Left ventricle myocardium inferior (tissue), 1 donor: Measurements from ENCODE around the gene FBXL16. TPM values are rescaled to one million over a fixed set of nuclear protein-coding genes. Genes with fewer than 3 reads are reported as not detected.
A peak's percentile ranks its signal among the peaks of the same experiment; 100 is the strongest.

Source experiments
- DNase-seq: peaks from one replicate; pipeline ENCODE4 v3.0.0-alpha.2; 2020
- H3K27ac ChIP-seq: fragments of 200-600 bp; replicated peaks from 2 replicates; pipeline ENCODE4 v1.8.0; 2021
- H3K27me3 ChIP-seq: fragments of 200-600 bp; 2 replicates; pipeline ENCODE4 v1.8.0; 2021; ENCODE audit warnings: low read depth
- H3K36me3 ChIP-seq: fragments of 200-600 bp; 2 replicates; pipeline ENCODE4 v1.8.0; 2021
- H3K4me1 ChIP-seq: fragments of 200-600 bp; 2 replicates; pipeline ENCODE4 v1.8.0; 2021
- H3K4me3 ChIP-seq: fragments of 200-600 bp; 2 replicates; pipeline ENCODE4 v1.8.0; 2021; ENCODE audit warnings: mild to moderate bottlenecking, moderate library complexity
- H3K9me3 ChIP-seq: fragments of 200-600 bp; replicated peaks from 2 replicates; pipeline ENCODE4 v1.8.0; 2021
- intact Hi-C: fragments of 100-400 bp; cut with micrococcal nuclease; formaldehyde crosslinking; loops from one replicate; pipeline ENCODE4 v1.11.0; 2022
- total RNA-seq: library from RNA; stranded (reverse); fragmentation: NEBNext Ultra II Directional; extraction: Animal tissue kit (Norgen Biotek cat#: 25700); gene quantifications from one replicate; pipeline ENCODE4 v1.2.1, GENCODE V29; 2021
- TF ChIP-seq, protein P1 (sequence below): fragments of 200-600 bp; IDR thresholded peaks from 2 replicates; pipeline ENCODE4 v1.8.0; 2021; ENCODE audit warnings: antibody characterized with exemption, mild to moderate bottlenecking, borderline replicate concordance
- donor health status: DM: no; HTN: yes; CAD: no; lungs with severe emphysema.

FBXL16 gene
- total RNA-seq, 1 donor from 2014 or later = 0.08 TPM

DNA sequence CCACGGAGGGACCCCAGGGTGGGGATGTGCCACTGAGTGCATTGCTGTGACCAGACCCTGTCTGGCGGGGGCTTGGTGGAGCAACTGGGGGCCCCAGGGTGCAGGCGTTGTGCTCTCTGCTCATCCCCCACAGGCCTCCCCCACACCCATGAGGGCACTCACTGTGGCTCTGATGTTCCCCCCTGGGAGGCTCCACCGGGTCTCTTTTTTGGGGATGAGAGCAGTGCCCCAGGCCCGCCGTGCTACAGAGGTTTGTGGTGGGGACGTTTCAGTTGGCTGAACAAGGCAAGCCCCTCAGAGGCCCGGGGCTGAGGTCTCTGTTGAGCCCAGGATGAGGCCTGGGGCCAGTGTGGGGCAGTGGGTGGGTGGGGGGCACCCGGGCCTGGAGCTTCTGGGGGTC lies 18.1 kb upstream of the FBXL16 start:
- H3K36me3 ChIP-seq = no peaks in the 10 kb centered on the region
- peaks cover 26% of the 10 kb centered on the region for H3K27me3 ChIP-seq
- peaks cover 59% of the 10 kb centered on the region for H3K4me1 ChIP-seq
- no peak overlapping the region for H3K27ac ChIP-seq
- TF ChIP-seq, protein P1, sequence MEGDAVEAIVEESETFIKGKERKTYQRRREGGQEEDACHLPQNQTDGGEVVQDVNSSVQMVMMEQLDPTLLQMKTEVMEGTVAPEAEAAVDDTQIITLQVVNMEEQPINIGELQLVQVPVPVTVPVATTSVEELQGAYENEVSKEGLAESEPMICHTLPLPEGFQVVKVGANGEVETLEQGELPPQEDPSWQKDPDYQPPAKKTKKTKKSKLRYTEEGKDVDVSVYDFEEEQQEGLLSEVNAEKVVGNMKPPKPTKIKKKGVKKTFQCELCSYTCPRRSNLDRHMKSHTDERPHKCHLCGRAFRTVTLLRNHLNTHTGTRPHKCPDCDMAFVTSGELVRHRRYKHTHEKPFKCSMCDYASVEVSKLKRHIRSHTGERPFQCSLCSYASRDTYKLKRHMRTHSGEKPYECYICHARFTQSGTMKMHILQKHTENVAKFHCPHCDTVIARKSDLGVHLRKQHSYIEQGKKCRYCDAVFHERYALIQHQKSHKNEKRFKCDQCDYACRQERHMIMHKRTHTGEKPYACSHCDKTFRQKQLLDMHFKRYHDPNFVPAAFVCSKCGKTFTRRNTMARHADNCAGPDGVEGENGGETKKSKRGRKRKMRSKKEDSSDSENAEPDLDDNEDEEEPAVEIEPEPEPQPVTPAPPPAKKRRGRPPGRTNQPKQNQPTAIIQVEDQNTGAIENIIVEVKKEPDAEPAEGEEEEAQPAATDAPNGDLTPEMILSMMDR = no peak
- H3K9me3 ChIP-seq = no peaks in the 10 kb centered on the region
- DNase-seq = no peak
- H3K4me3 ChIP-seq = no peak overlapping the region
- intact Hi-C loops = no loop called here

DNA sequence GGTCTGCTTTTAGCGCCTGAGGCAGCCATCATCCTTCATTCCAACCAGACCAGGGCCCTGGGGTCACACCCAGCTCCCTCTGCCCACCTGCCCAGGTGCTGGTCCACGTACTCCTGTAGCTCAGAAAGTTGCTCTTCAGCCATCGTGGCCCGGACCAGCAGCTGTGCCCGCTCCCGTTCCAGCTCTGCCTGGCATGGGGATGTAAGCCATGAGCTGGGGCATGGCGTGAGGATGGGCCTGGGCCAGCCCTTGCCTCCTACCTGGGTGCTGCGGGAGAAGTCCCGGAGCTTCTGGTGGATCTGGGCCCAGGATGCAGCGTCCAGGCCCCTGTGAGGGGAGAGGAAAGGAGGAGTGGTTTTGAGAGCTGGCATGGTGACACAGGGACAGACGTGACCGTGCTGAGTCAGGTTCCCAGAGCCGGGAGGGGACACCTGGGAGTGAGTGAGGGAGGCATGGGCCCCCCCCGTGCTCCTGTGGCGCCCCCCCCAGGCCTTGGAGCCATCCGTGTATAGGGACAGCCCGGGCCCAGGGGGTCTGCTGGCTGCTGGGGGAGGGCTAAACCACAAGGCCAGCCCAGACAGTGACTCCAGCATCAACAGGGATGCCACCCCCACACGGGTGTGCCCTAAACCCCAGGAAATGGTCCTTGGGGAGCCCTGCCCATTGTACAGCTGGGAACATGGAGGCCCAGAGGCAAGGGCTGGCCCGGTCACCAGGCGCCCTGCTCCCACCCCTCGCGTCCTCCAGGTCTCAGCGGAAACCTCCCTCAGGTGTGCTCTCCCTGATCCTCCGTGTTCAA lies 17.4 kb upstream of the FBXL16 start:
- Histone ChIP-seq H3K36me3 (no peaks in the 10 kb centered on the region), H3K4me1 (peaks cover 54% of the 10 kb centered on the region), H3K9me3 (no peaks in the 10 kb centered on the region), H3K4me3 (no peak overlapping the region), H3K27ac (no peak overlapping the region), H3K27me3 (peaks cover 20% of the 10 kb centered on the region)
- no peak for DNase-seq
- TF ChIP-seq, protein P1 = no peak
- intact Hi-C loops = no loop called here

DNA sequence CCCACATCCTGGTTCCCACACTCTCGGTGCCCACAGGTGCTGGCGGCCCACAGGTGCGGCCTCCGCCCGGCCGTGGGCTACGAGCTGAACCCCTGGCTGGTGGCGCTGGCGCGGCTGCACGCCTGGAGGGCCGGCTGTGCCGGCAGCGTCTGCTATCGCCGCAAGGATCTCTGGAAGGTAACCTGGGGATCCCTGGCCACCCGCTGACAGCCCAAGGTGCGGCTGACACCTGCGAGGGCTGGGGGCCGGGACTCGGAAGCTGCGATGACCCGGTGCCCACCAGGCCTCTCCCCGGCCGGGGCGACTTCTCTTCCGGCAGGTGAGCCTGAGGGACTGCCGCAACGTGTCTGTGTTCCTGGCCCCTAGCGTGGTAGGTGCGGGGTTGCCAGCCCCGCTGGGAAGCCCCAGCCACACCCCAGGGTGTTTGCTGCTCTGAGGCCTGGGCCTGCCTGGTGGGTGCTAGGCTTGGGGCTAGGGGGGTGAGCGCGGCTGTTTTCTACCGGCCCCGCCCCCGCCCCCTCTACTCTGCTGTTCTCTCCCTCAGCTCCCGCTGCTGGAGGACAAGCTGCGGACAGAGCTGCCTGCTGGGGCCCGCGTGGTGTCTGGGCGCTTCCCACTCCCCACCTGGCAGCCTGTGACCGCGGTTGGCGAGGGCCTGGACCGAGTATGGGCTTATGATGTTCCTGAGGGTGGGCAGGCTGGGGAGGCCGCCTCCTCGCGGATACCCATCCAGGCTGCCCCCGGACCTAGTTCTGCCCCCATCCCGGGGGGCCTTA lies 16.4 kb upstream of the FBXL16 start:
- intact Hi-C loops = no loop called here

DNA sequence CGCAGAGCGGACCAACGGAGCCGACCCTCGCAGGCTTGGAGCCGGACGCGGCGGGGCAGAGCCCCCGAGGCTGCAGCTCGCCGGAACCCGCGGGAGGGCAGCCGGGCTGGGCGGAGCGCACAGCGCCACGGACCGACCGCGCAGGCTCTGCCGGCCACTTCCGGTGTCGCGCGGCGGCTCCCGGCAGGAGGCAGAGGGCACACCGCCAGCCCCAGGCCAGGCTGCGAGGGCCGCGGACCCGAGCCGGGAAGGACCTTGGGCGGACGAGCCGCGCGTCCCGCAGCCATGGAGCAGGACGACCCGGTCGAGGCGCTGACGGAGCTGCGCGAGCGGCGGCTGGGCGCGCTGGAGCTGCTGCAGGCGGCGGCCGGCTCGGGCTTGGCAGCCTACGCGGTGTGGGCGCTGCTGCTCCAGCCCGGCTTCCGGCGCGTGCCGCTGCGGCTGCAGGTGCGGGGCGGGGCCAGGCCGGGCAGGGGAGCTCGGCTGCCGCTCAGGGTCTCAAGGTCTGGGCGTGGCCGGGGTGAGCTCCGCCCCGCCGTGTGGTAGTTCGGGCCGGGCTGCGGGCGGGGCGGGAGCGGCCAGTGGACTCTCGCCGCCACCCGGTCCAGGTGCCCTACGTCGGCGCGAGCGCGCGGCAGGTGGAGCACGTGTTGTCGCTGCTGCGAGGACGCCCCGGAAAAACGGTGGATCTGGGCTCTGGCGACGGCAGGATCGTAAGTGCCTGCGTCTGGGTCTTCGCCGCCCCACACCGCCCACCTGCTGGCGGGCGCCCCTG lies 15.6 kb upstream of the FBXL16 start, which contains the start of gene ANTKMT:
Gene ANTKMT (plus strand): TSS at position 157 of the 775 bp plus-strand sequence. CDS start 129 bp downstream, at position 286.
- DNase-seq = peak; percentile 78
- Histone ChIP-seq H3K4me3 (peak within 1 kb of the TSS; percentile 96), H3K9me3 (no peaks in the 10 kb centered on the region), H3K36me3 (no peaks in the 10 kb centered on the region), H3K4me1 (peaks cover 49% of the 10 kb centered on the region), H3K27ac (peak within 1 kb of the TSS; percentile 97), H3K27me3 (peaks cover 4% of the 10 kb centered on the region)
- intact Hi-C loops = no loop called here
- TF ChIP-seq, protein P1 = no peak

More for the DNA sequence above, 16.4 kb upstream of the FBXL16 start:
- TF ChIP-seq, protein P1 = no peak
- no peaks in the 10 kb centered on the region for H3K9me3 ChIP-seq
- peaks cover 47% of the 10 kb centered on the region for H3K4me1 ChIP-seq
- no peak for DNase-seq
- H3K36me3 ChIP-seq = no peaks in the 10 kb centered on the region
- H3K4me3 ChIP-seq = peak overlapping the region; percentile 96
- peak overlapping the region; percentile 97 for H3K27ac ChIP-seq
- H3K27me3 ChIP-seq = peaks cover 10% of the 10 kb centered on the region

DNA sequence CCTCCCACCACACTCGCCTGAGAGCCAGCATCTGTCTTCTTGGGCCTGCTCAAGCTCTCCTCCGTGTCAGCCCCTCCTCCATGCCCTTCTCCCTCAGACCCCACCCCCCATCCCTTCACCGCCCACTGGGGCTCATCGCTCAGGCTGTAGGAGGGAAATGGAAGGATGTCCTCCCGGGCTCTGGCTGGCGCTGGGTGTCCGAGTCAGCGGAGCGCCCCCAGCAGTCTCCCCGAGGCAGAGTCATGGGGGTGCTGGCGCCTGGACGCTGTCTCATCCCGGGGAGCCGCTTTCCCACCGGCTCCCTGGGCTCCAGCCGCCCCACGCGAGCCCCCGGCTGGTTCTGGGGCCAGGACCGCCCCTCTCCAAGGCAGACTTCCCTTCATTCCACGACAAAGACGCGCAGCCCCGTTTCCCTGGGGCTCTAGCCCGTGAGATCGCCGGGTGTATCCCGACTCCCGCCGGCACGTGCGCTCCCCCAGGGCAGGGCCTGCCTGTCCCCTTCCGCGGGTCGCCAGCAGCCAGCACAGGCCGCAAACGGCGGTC lies 14.9 kb upstream of the FBXL16 start:
- intact Hi-C loops = no loop called here
- Histone ChIP-seq H3K9me3 (no peaks in the 10 kb centered on the region), H3K27me3 (no peaks in the 10 kb centered on the region), H3K4me1 (peaks cover 53% of the 10 kb centered on the region), H3K36me3 (no peaks in the 10 kb centered on the region), H3K4me3 (peak overlapping the region; percentile 96), H3K27ac (peak overlapping the region; percentile 97)
- peak; percentile 46 for DNase-seq
- TF ChIP-seq, protein P1 = no peak
